HG03108 (cell line): Measurements from ENCODE around the gene NCOR2.

Experiments
- ATAC-seq: cut with Tn5 transposase; IDR thresholded peaks from one replicate; pipeline ENCODE4 v1.9.1; 2021; ENCODE audit warnings: moderate library complexity; ENCODE audit not compliant: unreplicated experiment

The NCOR2 gene

DNA sequence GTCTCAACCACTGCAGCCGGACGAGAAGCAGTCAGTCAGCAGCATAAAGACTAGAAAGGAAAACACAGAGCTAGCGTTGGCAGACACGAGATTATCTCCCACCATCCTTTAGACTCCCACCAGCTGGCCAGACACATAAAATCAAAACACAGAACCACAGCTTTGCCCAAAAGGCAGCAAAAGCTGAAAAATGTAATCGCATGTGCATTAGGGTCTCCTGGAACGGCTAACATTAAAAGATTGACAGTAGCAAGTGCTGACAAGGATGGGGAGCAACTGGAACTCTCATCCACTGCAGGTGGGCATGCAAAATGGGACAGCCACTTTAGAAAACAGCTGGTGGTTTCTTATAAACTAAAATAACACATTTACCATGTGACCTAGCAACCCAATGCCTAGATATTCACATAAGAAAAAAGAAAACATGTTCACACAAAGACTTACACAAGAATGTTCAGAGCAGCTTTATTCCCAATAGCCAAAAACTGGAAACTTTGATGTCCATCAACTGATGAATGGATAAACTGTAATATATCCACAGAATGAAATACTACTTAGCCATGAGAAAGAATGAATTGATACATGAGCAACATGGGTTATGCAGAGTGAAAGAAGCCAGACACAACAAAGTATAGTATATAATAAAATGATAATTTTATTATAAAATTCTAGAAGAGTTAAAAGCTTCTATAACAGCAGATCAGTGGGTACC lies 37.7 kb downstream of the NCOR2 start:
- ATAC-seq = no peak

- no peak for ATAC-seq
Measured at GRCh38 chr12:124527861-124528561, 39.4 kb downstream of the NCOR2 start.

GRCh38 chr12:124525927-124526692 lies 41.3 kb downstream of the NCOR2 start:
- ATAC-seq = no peak

GRCh38 chr12:124525455-124525854 lies 42.0 kb downstream of the NCOR2 start:
- no peak for ATAC-seq

DNA sequence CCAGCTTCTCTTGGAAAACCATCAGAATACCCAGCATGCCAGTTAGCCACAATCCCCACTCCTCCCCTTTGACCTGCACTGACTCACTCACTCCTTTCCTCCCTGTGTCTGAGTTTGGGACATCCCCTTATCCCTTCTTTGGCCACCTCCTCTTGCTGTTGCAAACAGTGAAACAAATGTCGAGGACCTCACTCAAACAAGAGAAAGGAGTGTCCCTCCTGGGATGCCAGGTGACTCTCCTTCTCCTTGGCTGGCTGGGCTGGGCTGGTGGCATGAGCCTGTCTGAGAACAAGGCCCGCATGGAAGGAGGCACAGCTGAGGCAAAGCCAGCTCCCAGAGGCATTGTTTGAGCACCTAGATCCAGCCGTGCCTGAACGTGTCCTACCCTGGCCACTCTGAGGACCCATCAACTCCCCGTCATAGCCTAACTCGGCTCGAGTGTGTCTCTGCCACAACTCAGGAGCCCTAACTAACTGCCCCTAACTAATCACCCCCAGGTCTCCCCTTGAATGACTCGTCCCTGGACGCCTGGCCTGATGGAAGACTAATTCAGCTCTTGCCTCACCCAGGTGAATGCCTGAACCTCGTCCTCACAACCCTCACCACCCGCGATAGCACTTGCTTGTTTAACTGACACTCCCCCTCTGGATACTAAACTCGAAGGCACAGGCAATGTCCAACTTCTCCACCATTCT lies 43.0 kb downstream of the NCOR2 start:
- no peak for ATAC-seq

DNA sequence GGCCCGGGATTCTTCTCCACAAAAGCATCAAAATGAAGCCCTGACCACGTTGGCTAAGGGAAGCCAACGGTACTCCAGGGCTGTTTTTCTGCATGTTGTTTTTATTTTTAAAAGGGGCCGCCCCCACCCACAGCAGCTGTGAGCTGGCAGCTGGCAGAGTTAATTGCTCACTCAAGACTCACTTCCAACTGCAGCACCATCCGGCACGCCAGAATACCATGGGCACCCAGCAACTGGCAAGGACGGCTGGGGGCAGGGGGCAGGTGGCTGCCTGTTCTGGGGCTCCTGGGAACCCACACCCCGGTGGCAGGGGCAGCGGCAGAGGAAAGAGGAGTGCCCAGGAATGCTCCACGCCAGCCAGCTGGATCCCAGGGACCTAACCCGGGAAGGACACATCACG lies 44.3 kb downstream of the NCOR2 start:
- no peak for ATAC-seq

- no peak for ATAC-seq
Measured at GRCh38 chr12:124520907-124521306, 46.5 kb downstream of the NCOR2 start.

DNA sequence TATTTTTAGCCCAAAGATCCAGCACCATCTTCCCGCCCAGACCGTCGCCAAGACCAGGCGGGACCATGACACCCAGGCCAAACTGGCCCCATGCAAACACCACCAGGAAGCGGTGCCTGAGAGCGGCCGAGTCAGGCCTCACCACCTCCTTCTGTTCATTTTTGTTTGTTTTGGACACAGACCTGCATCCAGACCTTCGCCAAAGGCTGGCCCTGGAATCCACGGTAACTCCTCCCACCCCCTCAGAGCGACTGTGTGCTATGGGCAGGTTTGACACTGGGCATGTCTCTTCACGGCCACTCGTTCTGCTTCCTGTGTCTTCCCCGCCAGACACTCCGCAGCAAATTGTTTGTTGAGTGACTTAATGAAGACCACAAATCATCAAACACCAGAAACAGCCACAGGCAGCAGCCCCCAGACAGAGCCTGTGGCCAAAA lies 47.1 kb downstream of the NCOR2 start:
- no peak for ATAC-seq

- ATAC-seq = no peak
Measured at GRCh38 chr12:124519746-124520145, 47.7 kb downstream of the NCOR2 start.

DNA sequence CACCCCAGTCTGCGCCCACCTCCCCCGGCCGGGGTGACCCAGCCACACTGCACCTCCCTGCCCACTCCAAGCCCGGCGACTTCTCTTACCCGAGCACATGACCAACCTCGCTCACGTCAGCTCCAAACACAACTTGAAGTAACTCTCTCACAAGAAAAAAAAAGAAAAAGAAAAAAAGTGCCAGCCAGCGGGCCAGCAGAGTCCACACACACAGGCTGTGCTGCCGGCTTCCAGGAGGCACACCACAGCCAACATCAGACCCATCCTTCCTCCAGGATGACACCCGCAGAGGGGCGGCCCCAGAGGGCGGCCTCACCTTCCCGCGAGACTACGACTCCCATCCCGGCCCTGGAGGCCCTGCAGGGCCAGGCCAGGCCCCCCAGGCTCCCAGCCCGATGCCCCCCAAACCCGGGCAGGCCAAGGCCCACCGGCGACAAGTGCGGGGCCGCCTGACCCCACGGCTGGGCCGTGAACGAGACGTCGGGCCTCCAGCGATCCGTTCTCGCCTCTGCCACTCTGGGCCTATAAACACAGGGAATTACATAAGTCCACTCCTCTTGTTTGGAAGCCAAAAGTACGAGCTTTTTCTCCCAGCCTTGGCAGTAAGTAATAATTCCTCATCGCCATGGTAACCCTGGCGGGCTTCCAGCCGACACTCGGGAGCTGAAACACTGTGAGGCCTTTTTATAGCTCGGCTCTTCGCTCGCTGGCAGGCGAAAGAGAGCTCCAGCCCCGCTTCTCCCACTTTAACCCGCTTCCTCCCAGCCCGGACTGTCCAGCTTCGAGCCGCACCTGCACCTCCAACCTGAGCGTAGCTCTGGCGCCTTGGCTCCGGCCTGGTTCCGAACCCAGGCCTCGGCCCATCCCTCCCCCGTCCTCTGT lies 49.1 kb downstream of the NCOR2 start:
- no peak for ATAC-seq
